H1 (cell line): ENCODE measurements around the gene GAS7.

Source experiments
- CBX8 ChIP-seq: fragments of 300-800, 300-1000 bp; sonication (generic); IDR thresholded peaks from 2 replicates; pipeline ENCODE4 v1.7.1; 2016; ENCODE audit warnings: low read depth, low read length, borderline replicate concordance
- EZH2 ChIP-seq: fragments of 200-600 bp; sonication (generic); IDR thresholded peaks from 2 replicates; pipeline ENCODE4 v1.7.1; 2012; ENCODE audit warnings: low read depth, mild to moderate bottlenecking, moderate library complexity, low read length, inconsistent platforms; ENCODE audit not compliant: severe bottlenecking
- POLR2A ChIP-seq, 2 experiments: IDR thresholded peaks; 1 replicate in 1 of 2; 2 replicates in 1 of 2; pipeline ENCODE4 v1.6.1; 2011; ENCODE audit warnings: low read depth in 2 of 2, low read length in 2 of 2, mild to moderate bottlenecking in 2 of 2; ENCODE audit errors: control extremely low read depth in 1 of 2
- POLR2AphosphoS5 ChIP-seq: IDR thresholded peaks from 2 replicates; pipeline ENCODE4 v1.6.1; 2011; ENCODE audit warnings: low read depth, low read length
- POU5F1 ChIP-seq: IDR thresholded peaks from 2 replicates; pipeline ENCODE4 v1.6.1; 2011; ENCODE audit warnings: low read depth, mild to moderate bottlenecking, low read length, moderate library complexity
- RAD21 ChIP-seq, 2 experiments: IDR thresholded peaks in 1 of 2; conservative IDR thresholded peaks in 1 of 2; 2 replicates each; pipeline ENCODE4 v1.6.1; 2011; ENCODE audit warnings: low read depth in 2 of 2, low read length in 2 of 2, improper control_type of control experiment in 1 of 2, inconsistent platforms in 1 of 2, mild to moderate bottlenecking in 1 of 2, moderate library complexity in 1 of 2
- SIN3A ChIP-seq, 2 experiments: IDR thresholded peaks in 1 of 2; conservative IDR thresholded peaks in 1 of 2; 2 replicates each; pipeline ENCODE4 v1.6.1; 2011 to 2012; ENCODE audit warnings: low read length in 2 of 2, improper control_type of control experiment in 1 of 2, low read depth in 1 of 2, mild to moderate bottlenecking in 1 of 2
- SP1 ChIP-seq: IDR thresholded peaks from 2 replicates; pipeline ENCODE4 v1.6.1; 2011; ENCODE audit warnings: low read depth, low read length
- TF ChIP-seq, protein P1 (sequence below), 3 experiments: IDR thresholded peaks; 1 replicate in 2 of 3; 2 replicates in 1 of 3; pipeline versions ENCODE4 v1.5.1 to v1.6.1; 2011; ENCODE audit warnings: low read length in 3 of 3, mild to moderate bottlenecking in 3 of 3, inconsistent platforms in 2 of 3, low read depth in 1 of 3, moderate library complexity in 1 of 3; ENCODE audit not compliant: insufficient read depth in 1 of 3; ENCODE audit errors: control extremely low read depth in 1 of 3

- TF ChIP-seq SIN3A (conservative IDR thresholded peaks at IDR 0.05 in 1 of 2, IDR thresholded peaks at IDR 0.05 in 1 of 2; ENCODE audit: low read depth in 1 of 2, low read length in 2 of 2) = no peak
- TF ChIP-seq POLR2AphosphoS5 = no peak
- TF ChIP-seq RAD21 (IDR thresholded peaks at IDR 0.05 in 1 of 2, conservative IDR thresholded peaks at IDR 0.05 in 1 of 2; ENCODE audit: low read depth in 2 of 2, low read length in 2 of 2) = no peak
- TF ChIP-seq CBX8 = no peak
- TF ChIP-seq, protein P1, sequence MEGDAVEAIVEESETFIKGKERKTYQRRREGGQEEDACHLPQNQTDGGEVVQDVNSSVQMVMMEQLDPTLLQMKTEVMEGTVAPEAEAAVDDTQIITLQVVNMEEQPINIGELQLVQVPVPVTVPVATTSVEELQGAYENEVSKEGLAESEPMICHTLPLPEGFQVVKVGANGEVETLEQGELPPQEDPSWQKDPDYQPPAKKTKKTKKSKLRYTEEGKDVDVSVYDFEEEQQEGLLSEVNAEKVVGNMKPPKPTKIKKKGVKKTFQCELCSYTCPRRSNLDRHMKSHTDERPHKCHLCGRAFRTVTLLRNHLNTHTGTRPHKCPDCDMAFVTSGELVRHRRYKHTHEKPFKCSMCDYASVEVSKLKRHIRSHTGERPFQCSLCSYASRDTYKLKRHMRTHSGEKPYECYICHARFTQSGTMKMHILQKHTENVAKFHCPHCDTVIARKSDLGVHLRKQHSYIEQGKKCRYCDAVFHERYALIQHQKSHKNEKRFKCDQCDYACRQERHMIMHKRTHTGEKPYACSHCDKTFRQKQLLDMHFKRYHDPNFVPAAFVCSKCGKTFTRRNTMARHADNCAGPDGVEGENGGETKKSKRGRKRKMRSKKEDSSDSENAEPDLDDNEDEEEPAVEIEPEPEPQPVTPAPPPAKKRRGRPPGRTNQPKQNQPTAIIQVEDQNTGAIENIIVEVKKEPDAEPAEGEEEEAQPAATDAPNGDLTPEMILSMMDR (IDR thresholded peaks at IDR 0.05; ENCODE audit: control extremely low read depth in 1 of 3, insufficient read depth in 1 of 3, low read depth in 1 of 3, low read length in 3 of 3) = no peak
- TF ChIP-seq SP1 = no peak
- no peak for TF ChIP-seq POLR2A (IDR thresholded peaks at IDR 0.05; ENCODE audit: control extremely low read depth in 1 of 2, low read depth in 2 of 2, low read length in 2 of 2)
- no peak for TF ChIP-seq POU5F1
- TF ChIP-seq EZH2 = no peak
Measured at GRCh38 chr17:10144982-10145381, 53.4 kb downstream of the GAS7 start.
